Measurements from ENCODE around the gene FRMD5. TPM values are rescaled to one million over a fixed set of nuclear protein-coding genes. Genes with fewer than 3 reads are reported as not detected.

Gene FRMD5
- total RNA-seq, 1 experiment from 2014 or later, result 27.2 TPM

DNA sequence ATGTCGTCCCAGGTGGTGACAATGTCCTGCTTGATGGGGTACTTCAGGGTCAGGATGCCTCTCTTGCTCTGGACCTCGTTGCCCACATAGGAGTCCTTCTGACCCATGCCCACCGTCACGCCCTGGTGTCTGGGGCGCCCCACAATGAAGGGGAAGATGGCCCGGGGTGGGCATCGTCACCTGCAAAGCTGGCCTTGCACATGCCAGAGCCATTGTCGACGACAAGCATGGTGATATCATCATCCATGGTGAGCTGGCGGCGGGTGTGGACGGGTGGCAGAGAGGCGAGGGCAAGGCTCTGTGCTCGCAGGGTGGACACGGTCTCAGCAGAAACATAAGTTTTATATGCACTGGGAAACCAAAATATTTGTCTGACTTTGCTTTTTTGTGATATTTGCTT, 205.1 kb downstream of the FRMD5 start:
- intact Hi-C loops (cut with micrococcal nuclease), result no loop called here
- H3K27me3 ChIP-seq (ENCODE audit: insufficient read depth, low read length), result no peaks in the 10 kb centered on the region
- TF ChIP-seq ZNF274 (IDR thresholded peaks at IDR 0.05; ENCODE audit: low read depth, low read length) (no peak), SP1 (IDR thresholded peaks at IDR 0.05; ENCODE audit: low read depth) (no peak), SIN3A (IDR thresholded peaks at IDR 0.05; ENCODE audit: low read depth) (no peak), FOSL1 (IDR thresholded peaks at IDR 0.05; ENCODE audit: low read depth) (no peak)
- H3K4me2 ChIP-seq (ENCODE audit: low read length), result no peak overlapping the region
- no TSS peak for BruUV-seq (replicated peaks)
- no peak overlapping the region for H3K4me3 ChIP-seq (replicated peaks in 1 of 2; ENCODE audit: low read depth in 1 of 2, low read length in 2 of 2)
- ATAC-seq, result no peak
- ChIA-PET CTCF (no interaction called here), RAD21 (ENCODE audit: low non-redundant PET in 1 of 2, low total read pairs in 2 of 2, uncharacterized antibody in 2 of 2, unreplicated experiment in 2 of 2) (no interaction called here), POLR2A (no interaction called here)
- no peak overlapping the region for H3K9ac ChIP-seq (ENCODE audit: low read length)
- H3K9me2 ChIP-seq (ENCODE audit: insufficient read depth), result no peaks in the 10 kb centered on the region
- H2AFZ ChIP-seq (ENCODE audit: low read depth, low read length, poor library complexity, severe bottlenecking), result no peak overlapping the region
- H3K4me1 ChIP-seq (ENCODE audit: control insufficient read depth in 1 of 2, insufficient read depth in 2 of 2, low read length in 2 of 2), result no peaks in the 10 kb centered on the region
- no peaks in the 10 kb centered on the region for H3K36me3 ChIP-seq (ENCODE audit: control insufficient read depth in 1 of 2, insufficient read depth in 2 of 2, low read length in 2 of 2)
- H4K20me1 ChIP-seq (ENCODE audit: insufficient read depth), result no peaks in the 10 kb centered on the region
- H3K79me2 ChIP-seq (ENCODE audit: insufficient read depth, low read length), result peaks cover 10% of the 10 kb centered on the region; the same call in 1 of the 2 replicates
- no peaks in the 10 kb centered on the region for H3K9me3 ChIP-seq (ENCODE audit: control insufficient read depth in 1 of 2, insufficient read depth in 1 of 2, low read depth in 1 of 2, low read length in 2 of 2)
- no peak overlapping the region for H3K27ac ChIP-seq (ENCODE audit: low read depth, low read length)
- DNase-seq (ENCODE audit: low read depth, low spot score), result no peak

DNA sequence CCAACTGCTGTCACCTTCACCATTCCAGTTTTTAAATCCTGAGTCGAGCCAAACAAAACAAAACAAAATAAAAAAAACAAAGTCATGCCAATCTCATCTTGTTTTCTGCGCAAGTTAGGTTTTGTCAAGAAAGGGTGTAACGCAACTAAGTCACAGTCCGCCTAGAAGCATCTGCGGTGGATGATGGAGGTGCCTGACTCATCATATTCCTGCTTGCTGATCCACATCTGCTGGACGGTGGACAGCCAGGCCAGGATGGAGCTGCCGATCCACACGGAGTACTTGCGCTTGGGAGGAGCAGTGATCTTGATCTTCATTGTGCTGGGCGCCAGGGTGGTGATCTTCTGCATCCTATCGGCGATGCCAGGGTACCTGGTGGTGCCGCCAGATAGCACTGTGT, 206.2 kb downstream of the FRMD5 start:
- no peaks in the 10 kb centered on the region for H3K36me3 ChIP-seq (ENCODE audit: control insufficient read depth in 1 of 2, insufficient read depth in 2 of 2, low read length in 2 of 2)
- no peaks in the 10 kb centered on the region for H3K9me3 ChIP-seq (ENCODE audit: control insufficient read depth in 1 of 2, insufficient read depth in 1 of 2, low read depth in 1 of 2, low read length in 2 of 2)
- POLR2A ChIA-PET, result no interaction called here
- H3K9ac ChIP-seq (ENCODE audit: low read length), result no peak overlapping the region
- no peak for ATAC-seq
- H3K9me2 ChIP-seq (ENCODE audit: insufficient read depth), result no peaks in the 10 kb centered on the region
- no TSS peak for BruUV-seq (replicated peaks)
- H3K79me2 ChIP-seq (ENCODE audit: insufficient read depth, low read length), result peaks cover 10% of the 10 kb centered on the region; the same call in 1 of the 2 replicates
- no peak overlapping the region for H3K4me2 ChIP-seq (ENCODE audit: low read length)
- no peak overlapping the region for H3K27ac ChIP-seq (ENCODE audit: low read depth, low read length)
- no peak overlapping the region for H2AFZ ChIP-seq (ENCODE audit: low read depth, low read length, poor library complexity, severe bottlenecking)
- intact Hi-C loops (cut with micrococcal nuclease), result no loop called here
- no peak for DNase-seq (ENCODE audit: low read depth, low spot score)
- TF ChIP-seq EZH2phosphoT487 (IDR thresholded peaks at IDR 0.05; ENCODE audit: borderline replicate concordance), result no peak
- TF ChIP-seq, protein P1, sequence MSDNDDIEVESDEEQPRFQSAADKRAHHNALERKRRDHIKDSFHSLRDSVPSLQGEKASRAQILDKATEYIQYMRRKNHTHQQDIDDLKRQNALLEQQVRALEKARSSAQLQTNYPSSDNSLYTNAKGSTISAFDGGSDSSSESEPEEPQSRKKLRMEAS (IDR thresholded peaks at IDR 0.05), result no peak
- TF ChIP-seq POLR2A (IDR thresholded peaks at IDR 0.05; ENCODE audit: borderline replicate concordance, extremely low read depth, insufficient read depth, insufficient read length), result no peak
- no peak for TF ChIP-seq YY1 (IDR thresholded peaks at IDR 0.05; ENCODE audit: extremely low read depth, insufficient replicate concordance, low read depth, low read length)
- TF ChIP-seq ZFX (IDR thresholded peaks at IDR 0.05), result no peak
- H3K4me1 ChIP-seq (ENCODE audit: control insufficient read depth in 1 of 2, insufficient read depth in 2 of 2, low read length in 2 of 2), result no peaks in the 10 kb centered on the region
- H4K20me1 ChIP-seq (ENCODE audit: insufficient read depth), result no peaks in the 10 kb centered on the region
- RAD21 ChIA-PET (ENCODE audit: low non-redundant PET in 1 of 2, low total read pairs in 2 of 2, uncharacterized antibody in 2 of 2, unreplicated experiment in 2 of 2), result no interaction called here
- CTCF ChIA-PET, result no interaction called here
- H3K4me3 ChIP-seq (replicated peaks in 1 of 2; ENCODE audit: low read depth in 1 of 2, low read length in 2 of 2), result no peak overlapping the region
- no peaks in the 10 kb centered on the region for H3K27me3 ChIP-seq (ENCODE audit: insufficient read depth, low read length)
